CD4-positive, alpha-beta T cell treated with Interleukin-4 for 4 hours (primary cell): Measurements from ENCODE around the gene FPR2.
"Not testable (repeated sequence)": the region's sequence is repeated elsewhere in the genome, so short reads cannot be mapped to it uniquely, and the experiment has no call there.

Source experiments
- DNase-seq: peaks from one replicate; pipeline ENCODE4 v3.0.0-alpha.2; 2020

Gene FPR2

GRCh38 chr19:51740356-51740755 lies 20.6 kb upstream of the FPR2 start:
- no peak for DNase-seq

DNA sequence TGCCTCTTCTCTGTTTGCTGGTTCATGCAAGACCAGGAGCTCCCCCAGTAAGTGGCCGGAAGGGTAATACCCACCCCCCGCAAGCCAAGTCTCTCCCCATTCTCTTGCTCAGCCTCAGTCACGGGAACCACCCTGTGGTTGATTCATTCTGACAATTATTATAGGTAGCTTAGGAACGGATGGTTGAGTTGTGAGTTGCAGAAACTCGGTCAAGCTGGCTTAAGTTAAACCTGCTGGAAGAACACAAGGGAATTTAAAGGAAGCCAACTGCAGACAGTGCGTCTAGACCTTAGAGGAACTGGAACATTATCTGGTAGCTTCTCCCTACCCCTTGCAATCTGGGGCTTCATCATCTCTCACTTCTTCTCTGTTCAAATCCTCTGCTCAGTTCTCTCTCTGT lies 18.2 kb upstream of the FPR2 start:
- no peak for DNase-seq

- DNase-seq: no peak
Observed at GRCh38 chr19:51743405-51743804, 17.6 kb upstream of the FPR2 start.

GRCh38 chr19:51746731-51747130 lies 14.2 kb upstream of the FPR2 start:
- DNase-seq: no peak

DNA sequence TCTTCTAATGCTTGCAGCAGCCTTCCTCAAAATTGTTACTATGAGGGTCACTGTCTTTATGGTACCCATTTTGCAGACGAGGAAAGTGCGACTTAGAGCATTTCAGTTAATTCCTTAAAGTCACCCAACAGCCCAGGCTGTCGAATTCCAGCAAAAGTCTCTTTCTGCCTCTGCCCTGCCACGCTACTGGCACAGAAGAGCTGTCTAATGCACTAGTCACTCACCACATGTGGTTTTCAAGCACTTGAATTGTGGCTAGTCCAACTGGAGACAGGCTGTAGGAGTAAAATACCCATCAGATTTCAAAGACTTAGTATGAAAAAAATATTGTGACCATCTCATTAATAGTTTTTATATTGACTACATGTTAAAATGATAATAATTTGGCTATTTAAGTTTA lies 11.0 kb upstream of the FPR2 start:
- no peak for DNase-seq

DNA sequence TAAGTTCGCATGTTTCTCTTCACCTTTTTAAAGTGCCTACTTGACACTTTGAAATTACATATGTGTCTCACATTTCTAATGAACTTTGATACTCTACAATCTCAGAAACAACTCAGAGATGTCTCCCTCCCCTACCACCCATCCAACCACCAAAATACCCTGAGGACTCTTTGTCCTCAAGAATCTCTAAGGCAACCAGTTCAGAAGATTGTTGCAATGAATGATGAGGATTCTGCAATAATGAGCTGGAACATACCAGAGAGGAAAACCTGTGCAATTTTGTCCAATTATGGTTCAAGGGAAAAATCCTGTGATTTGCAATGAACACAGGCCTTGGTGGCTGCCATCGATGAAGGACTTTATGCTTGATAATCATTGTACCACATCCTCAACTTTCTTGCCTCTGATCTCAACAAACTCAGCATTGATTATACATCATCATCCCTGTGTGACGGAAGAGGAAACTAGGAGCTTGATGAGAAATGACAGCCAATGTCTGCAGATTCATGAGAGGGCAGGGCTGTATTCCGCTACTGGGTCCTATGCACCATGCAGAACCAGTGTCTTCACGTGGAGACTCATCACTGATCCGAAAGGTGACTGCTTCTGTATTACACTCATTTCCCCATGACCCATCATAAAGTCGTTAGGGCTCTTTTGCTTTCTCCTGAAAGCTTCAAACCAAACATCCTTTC lies 10.4 kb upstream of the FPR2 start:
- DNase-seq: no peak

GRCh38 chr19:51751655-51752054 lies 9.3 kb upstream of the FPR2 start, which contains the start of gene FPR1:
Gene FPR1 (minus strand): TSS chr19:51751878. CDS start chr19:51746994, 4,884 bp downstream.
- no peak for DNase-seq

- DNase-seq: no peak
Observed at GRCh38 chr19:51754109-51754508, 6.9 kb upstream of the FPR2 start.

DNA sequence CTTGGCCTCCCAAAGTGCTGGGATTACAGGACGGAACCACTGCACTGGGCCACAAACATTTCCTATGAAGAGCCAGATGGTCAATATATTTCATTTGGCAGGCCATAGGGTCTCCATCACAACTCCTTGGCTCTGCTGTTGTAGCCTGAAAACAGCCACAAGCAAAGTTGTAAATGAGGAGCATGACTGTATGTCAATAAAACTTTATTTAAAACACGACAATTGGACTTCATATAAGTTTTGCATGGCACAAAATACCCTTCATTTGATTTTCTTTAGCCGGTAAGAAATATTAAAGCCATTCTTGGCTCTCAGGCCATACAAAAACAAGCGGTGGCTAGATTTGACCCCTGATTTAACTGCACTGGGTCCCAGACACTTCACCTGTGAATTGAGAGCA lies 6.2 kb upstream of the FPR2 start:
- DNase-seq: no peak

GRCh38 chr19:51755571-51755970 lies 5.4 kb upstream of the FPR2 start:
- no peak for DNase-seq

GRCh38 chr19:51761696-51762095 lies 716 bp downstream of the FPR2 start:
- DNase-seq: no peak

DNA sequence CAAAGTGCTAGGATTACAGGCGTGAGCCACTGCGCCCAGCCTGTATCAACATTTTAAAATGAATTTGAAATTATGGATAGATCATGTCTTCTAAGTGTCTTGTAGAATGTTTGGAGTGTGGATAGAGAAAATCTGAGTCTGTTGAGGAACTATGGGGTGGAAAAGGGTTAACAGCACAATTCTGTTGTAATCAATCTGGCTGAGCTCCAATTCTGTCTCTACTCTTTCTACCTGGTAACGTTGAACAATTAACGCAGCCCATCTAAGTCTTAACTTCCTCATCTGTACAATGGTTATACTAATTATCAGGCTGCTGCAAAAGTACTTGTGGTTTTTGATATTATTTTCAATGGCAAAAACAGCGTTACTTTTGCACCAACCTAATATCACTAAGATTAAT lies 4.1 kb downstream of the FPR2 start:
- DNase-seq: no peak

DNA sequence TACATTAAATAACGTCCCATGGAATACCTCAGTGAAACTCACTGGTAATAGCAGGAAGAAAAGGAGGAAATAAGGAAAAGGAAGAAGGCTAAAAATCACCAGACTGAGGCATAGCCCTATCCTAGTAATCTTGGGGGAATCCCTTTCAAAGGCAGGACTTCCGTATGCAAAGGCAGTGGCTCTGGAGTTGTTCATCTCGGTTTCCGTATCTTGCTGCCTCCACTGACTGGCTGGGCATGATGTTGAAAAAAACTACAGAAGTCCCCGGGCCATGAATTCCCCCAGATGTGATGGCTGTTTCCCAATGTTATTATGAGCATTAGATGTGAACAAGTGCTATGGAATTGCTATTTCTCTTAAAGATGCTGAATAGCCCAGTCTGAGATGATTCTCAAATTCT lies 5.5 kb downstream of the FPR2 start:
- DNase-seq: no peak

- no peak for DNase-seq
Observed at GRCh38 chr19:51771376-51772130, 10.6 kb downstream of the FPR2 start.

GRCh38 chr19:51772977-51773376 lies 12.0 kb downstream of the FPR2 start:
- no peak for DNase-seq

DNA sequence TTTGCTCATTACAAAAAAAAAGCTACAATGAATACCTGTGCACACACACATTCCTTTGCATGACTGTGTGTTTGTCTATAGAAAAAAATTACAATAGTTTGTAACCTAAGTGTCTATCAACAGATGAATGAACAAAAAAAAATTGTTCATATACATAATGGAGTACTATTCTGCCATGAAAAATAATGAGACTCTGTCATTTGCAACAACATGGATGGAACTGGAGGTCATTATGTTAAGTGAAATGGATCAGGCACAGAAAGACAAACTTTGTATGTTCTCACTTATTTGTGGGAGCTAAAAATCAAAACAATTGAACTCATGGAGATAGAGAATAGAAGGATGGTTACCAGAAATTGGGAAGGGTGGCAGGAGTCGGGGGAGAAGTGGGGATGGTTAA lies 15.6 kb downstream of the FPR2 start:
- not testable (repeated sequence) for DNase-seq

GRCh38 chr19:51777570-51778462 lies 16.8 kb downstream of the FPR2 start:
- peak; percentile 42 for DNase-seq

GRCh38 chr19:51779181-51779580 lies 18.2 kb downstream of the FPR2 start:
- no peak for DNase-seq

GRCh38 chr19:51779703-51780102 lies 18.7 kb downstream of the FPR2 start:
- no peak for DNase-seq

GRCh38 chr19:51780270-51780669 lies 19.3 kb downstream of the FPR2 start:
- DNase-seq: no peak

- no peak for DNase-seq
Observed at GRCh38 chr19:51781999-51782398, 21.0 kb downstream of the FPR2 start.

DNA sequence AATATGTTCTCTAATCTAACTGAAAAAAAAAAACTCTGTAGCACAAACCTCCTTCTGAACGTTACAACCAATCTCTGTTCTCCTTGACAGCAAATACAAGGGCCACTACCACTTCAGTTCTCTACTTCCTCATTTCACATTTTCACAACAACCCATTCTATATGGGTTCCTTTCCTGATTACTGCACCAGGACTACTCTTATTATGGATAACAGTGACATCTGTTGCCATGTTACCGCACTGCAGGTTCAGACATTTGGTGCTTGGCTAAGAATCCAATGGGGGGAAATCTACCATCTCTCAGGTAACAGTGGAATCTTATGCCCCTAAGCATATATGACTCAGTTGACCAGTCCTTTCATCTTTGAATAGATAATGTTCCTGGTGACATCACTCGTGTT lies 22.4 kb downstream of the FPR2 start:
- no peak for DNase-seq

GRCh38 chr19:51784109-51784785 lies 23.3 kb downstream of the FPR2 start:
- DNase-seq: no peak
